OCI-LY3 (cell line): ENCODE results near the gene ST8SIA1.

Experiments used
- H2AFZ ChIP-seq: fragments of 200-600, 300-600 bp; shearing (Covaris generic); 2 replicates; pipeline ENCODE4 v1.6.0; 2014; ENCODE audit warnings: antibody characterized with exemption, low read depth, low read length
- H3K27ac ChIP-seq: fragments of 200-600, 300-600 bp; sonication (generic); 2 replicates; pipeline ENCODE4 v1.5.1; 2014; ENCODE audit warnings: mild to moderate bottlenecking, low read length, moderate library complexity, mixed read lengths
- H3K27me3 ChIP-seq: fragments of 200-600, 300-600 bp; sonication (generic); 2 replicates; pipeline ENCODE4 v1.6.1; 2014; ENCODE audit warnings: low read depth, low read length, mixed read lengths
- H3K36me3 ChIP-seq: fragments of 200-600, 300-600 bp; sonication (generic); replicated peaks from 2 replicates; pipeline ENCODE3; 2014; ENCODE audit warnings: low read depth, low read length, mixed read lengths
- H3K4me1 ChIP-seq: fragments of 300-600, 200-600 bp; sonication (generic); 2 replicates; pipeline ENCODE4 v1.6.1; 2014; ENCODE audit warnings: low read length, mixed read lengths
- H3K4me2 ChIP-seq: fragments of 200-600, 300-600 bp; sonication (generic); 2 replicates; pipeline ENCODE4 v1.6.1; 2014; ENCODE audit warnings: low read length, mixed read lengths
- H3K4me3 ChIP-seq: fragments of 300-600, 200-600 bp; sonication (generic); 2 replicates; pipeline ENCODE4 v1.5.1; 2014; ENCODE audit warnings: antibody characterized with exemption, mild to moderate bottlenecking, low read length, moderate library complexity
- H3K79me2 ChIP-seq: fragments of 300-600, 200-600 bp; shearing (Covaris generic); 2 replicates; pipeline ENCODE4 v1.6.1; 2014; ENCODE audit warnings: mild to moderate bottlenecking, low read length, mixed read lengths
- H3K9ac ChIP-seq: fragments of 300-600, 200-600 bp; shearing (Covaris generic); 2 replicates; pipeline ENCODE4 v1.6.0; 2014; ENCODE audit warnings: mild to moderate bottlenecking, low read length, moderate library complexity
- H3K9me3 ChIP-seq: fragments of 200-600, 300-600 bp; shearing (Covaris generic); 2 replicates; pipeline ENCODE4 v1.6.1; 2014; ENCODE audit warnings: low read length, mixed read lengths; ENCODE audit not compliant: insufficient read depth
- H4K20me1 ChIP-seq: fragments of 200-600, 300-600 bp; sonication (generic); 2 replicates; pipeline ENCODE4 v1.6.1; 2016; ENCODE audit warnings: low read length, mixed read lengths; ENCODE audit not compliant: insufficient read depth
- CTCF ChIP-seq: fragments of 200-600, 300-600 bp; sonication (generic); IDR thresholded peaks from 2 replicates; pipeline ENCODE4 v1.5.1; 2014; ENCODE audit warnings: antibody characterized with exemption, low read length, low read depth
- EZH2phosphoT487 ChIP-seq: fragments of 200-600 bp; shearing (Covaris generic); IDR thresholded peaks from 2 replicates; pipeline ENCODE4 v1.6.1; 2018; ENCODE audit warnings: antibody characterized with exemption, mixed run types, low read depth

The ST8SIA1 gene

GRCh38 chr12:22252057-22252456 lies 82.5 kb downstream of the ST8SIA1 start:
- no peaks in the 10 kb centered on the region for H3K36me3 ChIP-seq
- H4K20me1 ChIP-seq: no peaks in the 10 kb centered on the region
- no peak overlapping the region for H3K4me2 ChIP-seq
- H3K9ac ChIP-seq: no peak overlapping the region
- no peaks in the 10 kb centered on the region for H3K79me2 ChIP-seq
- no peak overlapping the region for H2AFZ ChIP-seq
- no peaks in the 10 kb centered on the region for H3K4me1 ChIP-seq
- no peak overlapping the region for H3K27ac ChIP-seq
- TF ChIP-seq EZH2phosphoT487 (no peak), CTCF (no peak)
- no peak overlapping the region for H3K4me3 ChIP-seq
- H3K9me3 ChIP-seq: no peaks in the 10 kb centered on the region
- no peaks in the 10 kb centered on the region for H3K27me3 ChIP-seq

- Histone ChIP-seq H3K36me3 (no peaks in the 10 kb centered on the region), H3K27me3 (no peaks in the 10 kb centered on the region), H3K9me3 (no peaks in the 10 kb centered on the region), H3K4me1 (no peaks in the 10 kb centered on the region), H4K20me1 (no peaks in the 10 kb centered on the region), H2AFZ (no peak overlapping the region), H3K4me3 (no peak overlapping the region), H3K9ac (no peak overlapping the region), H3K4me2 (no peak overlapping the region), H3K79me2 (no peaks in the 10 kb centered on the region), H3K27ac (no peak overlapping the region)
- no peak for TF ChIP-seq EZH2phosphoT487
- TF ChIP-seq CTCF: no peak
These were observed 83.7 kb downstream of the ST8SIA1 start for GRCh38 chr12:22250762-22251161.

GRCh38 chr12:22248571-22249115 lies 85.9 kb downstream of the ST8SIA1 start:
- Histone ChIP-seq H3K4me1 (no peaks in the 10 kb centered on the region), H3K36me3 (no peaks in the 10 kb centered on the region), H4K20me1 (no peaks in the 10 kb centered on the region), H3K27me3 (no peaks in the 10 kb centered on the region), H3K4me2 (no peak overlapping the region), H3K27ac (no peak overlapping the region), H3K4me3 (no peak overlapping the region), H3K79me2 (no peaks in the 10 kb centered on the region), H3K9me3 (no peaks in the 10 kb centered on the region), H3K9ac (no peak overlapping the region), H2AFZ (no peak overlapping the region)
- TF ChIP-seq CTCF: no peak
- no peak for TF ChIP-seq EZH2phosphoT487

- H3K9me3 ChIP-seq: no peaks in the 10 kb centered on the region
- no peaks in the 10 kb centered on the region for H3K4me1 ChIP-seq
- H3K27me3 ChIP-seq: no peaks in the 10 kb centered on the region
- no peak overlapping the region for H2AFZ ChIP-seq
- H3K27ac ChIP-seq: no peak overlapping the region
- TF ChIP-seq CTCF (no peak), EZH2phosphoT487 (no peak)
- H3K4me3 ChIP-seq: no peak overlapping the region
- no peak overlapping the region for H3K4me2 ChIP-seq
- no peak overlapping the region for H3K9ac ChIP-seq
- no peaks in the 10 kb centered on the region for H4K20me1 ChIP-seq
- H3K36me3 ChIP-seq: no peaks in the 10 kb centered on the region
- H3K79me2 ChIP-seq: no peaks in the 10 kb centered on the region
These were observed 86.4 kb downstream of the ST8SIA1 start for GRCh38 chr12:22248121-22248520.
